GM19455 (cell line): Measurements from ENCODE around the gene SYCN.

Experiments
- ATAC-seq: cut with Tn5 transposase; IDR thresholded peaks from one replicate; pipeline ENCODE4 v1.9.1; 2021; ENCODE audit not compliant: unreplicated experiment

SYCN gene

GRCh38 chr19:39157275-39157996, 46.6 kb downstream of the SYCN start:
- no peak for ATAC-seq

GRCh38 chr19:39156326-39157230, 47.5 kb downstream of the SYCN start:
- ATAC-seq, result no peak

- no peak for ATAC-seq
Observed at GRCh38 chr19:39155741-39156140, 48.3 kb downstream of the SYCN start.

- no peak for ATAC-seq
Observed at GRCh38 chr19:39155114-39155700, 48.9 kb downstream of the SYCN start.

GRCh38 chr19:39154629-39155100, 49.4 kb downstream of the SYCN start:
- ATAC-seq, result no peak

- ATAC-seq, result no peak
Observed at GRCh38 chr19:39154100-39154628, 49.9 kb downstream of the SYCN start.
